Fibroblast of the aortic adventitia (primary cell): ENCODE measurements around the gene IL20RB. TPM values are rescaled to one million over a fixed set of nuclear protein-coding genes. Genes with fewer than 3 reads are reported as not detected.

Source experiments
- DNase-seq: peaks from one replicate; pipeline ENCODE4 v3.0.0-alpha.2; 2010; ENCODE audit warnings: low read depth
- H3K4me3 ChIP-seq: 2 replicates; pipeline ENCODE4 v1.5.1; 2011; ENCODE audit warnings: low read depth, mild to moderate bottlenecking, control low read depth, low read length, moderate library complexity
- total RNA-seq: library from RNA; depleted of rRNA; stranded (reverse); fragments of >200 nt; gene quantifications from 2 replicates; pipeline ENCODE4 v1.2.3, GENCODE V29; 2012; ENCODE audit warnings: low replicate concordance
- TF ChIP-seq, protein P1 (sequence below): IDR thresholded peaks from 2 replicates; pipeline ENCODE4 v1.5.1; 2011; ENCODE audit warnings: mild to moderate bottlenecking, low read length, control low read depth, inconsistent platforms; ENCODE audit not compliant: insufficient read depth

IL20RB gene
- total RNA-seq, 1 donor = 4.6 TPM

DNA sequence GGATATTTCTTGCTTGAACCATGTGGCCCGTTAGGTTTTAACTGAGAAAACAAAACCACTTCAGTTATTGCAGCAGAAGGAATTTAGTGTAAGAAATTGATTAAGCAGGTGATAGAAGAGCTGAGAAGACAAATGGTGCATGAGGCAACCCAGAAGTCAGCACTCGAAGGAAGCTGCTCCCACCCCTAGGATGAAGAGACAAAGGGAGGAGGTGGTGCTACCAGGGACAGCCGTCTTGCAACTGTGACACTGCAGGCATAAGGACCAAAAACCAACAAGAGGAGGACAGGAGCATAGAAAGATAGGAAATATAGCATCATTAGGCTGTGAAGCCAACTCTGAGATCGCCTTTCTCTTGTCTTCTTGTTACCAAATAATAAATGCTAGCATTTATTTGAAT, 89.0 kb downstream of the IL20RB start:
- no peak overlapping the region for H3K4me3 ChIP-seq
- no peak for DNase-seq
- TF ChIP-seq, protein P1, sequence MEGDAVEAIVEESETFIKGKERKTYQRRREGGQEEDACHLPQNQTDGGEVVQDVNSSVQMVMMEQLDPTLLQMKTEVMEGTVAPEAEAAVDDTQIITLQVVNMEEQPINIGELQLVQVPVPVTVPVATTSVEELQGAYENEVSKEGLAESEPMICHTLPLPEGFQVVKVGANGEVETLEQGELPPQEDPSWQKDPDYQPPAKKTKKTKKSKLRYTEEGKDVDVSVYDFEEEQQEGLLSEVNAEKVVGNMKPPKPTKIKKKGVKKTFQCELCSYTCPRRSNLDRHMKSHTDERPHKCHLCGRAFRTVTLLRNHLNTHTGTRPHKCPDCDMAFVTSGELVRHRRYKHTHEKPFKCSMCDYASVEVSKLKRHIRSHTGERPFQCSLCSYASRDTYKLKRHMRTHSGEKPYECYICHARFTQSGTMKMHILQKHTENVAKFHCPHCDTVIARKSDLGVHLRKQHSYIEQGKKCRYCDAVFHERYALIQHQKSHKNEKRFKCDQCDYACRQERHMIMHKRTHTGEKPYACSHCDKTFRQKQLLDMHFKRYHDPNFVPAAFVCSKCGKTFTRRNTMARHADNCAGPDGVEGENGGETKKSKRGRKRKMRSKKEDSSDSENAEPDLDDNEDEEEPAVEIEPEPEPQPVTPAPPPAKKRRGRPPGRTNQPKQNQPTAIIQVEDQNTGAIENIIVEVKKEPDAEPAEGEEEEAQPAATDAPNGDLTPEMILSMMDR = no peak

DNA sequence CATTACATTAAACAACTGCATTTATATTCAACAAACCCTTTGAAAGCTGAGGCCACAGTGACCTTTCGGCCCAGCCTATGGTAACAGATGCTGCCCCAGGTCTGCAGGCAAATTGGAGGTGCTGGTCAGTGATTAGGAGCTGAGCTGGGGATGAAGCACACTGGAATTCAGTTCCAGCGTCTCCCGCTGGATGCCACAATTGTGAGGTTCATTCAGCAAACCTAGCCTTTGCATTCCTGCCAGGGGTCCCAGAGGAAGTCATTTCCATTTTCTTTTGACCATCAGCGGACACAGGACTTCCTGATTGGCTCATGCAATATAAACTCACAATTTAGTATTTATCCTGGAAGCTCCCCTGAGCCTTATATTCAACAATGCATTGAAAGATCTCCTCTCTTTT, 89.5 kb downstream of the IL20RB start:
- no peak overlapping the region for H3K4me3 ChIP-seq
- TF ChIP-seq, protein P1 = no peak
- DNase-seq = no peak

DNA sequence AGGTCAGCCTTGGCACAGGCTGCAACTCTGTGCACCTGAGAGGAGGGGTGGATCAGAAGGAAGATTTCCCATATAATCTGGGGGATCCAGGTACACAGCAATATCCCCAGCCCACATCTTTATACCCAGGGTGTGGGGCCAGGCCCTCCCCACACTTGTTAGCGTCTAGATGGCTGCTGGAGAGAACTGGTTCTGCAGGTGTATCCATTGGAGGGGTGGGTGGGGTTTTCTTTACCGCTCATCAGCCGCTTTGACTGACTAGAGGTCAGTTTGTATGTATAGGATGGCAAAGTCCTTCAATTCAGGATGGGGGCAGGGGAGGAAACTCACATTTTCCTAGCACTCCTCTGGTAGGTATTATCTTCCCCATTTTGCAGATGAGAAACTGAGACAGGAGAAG, 92.5 kb downstream of the IL20RB start:
- TF ChIP-seq, protein P1 = no peak
- no peak for DNase-seq

DNA sequence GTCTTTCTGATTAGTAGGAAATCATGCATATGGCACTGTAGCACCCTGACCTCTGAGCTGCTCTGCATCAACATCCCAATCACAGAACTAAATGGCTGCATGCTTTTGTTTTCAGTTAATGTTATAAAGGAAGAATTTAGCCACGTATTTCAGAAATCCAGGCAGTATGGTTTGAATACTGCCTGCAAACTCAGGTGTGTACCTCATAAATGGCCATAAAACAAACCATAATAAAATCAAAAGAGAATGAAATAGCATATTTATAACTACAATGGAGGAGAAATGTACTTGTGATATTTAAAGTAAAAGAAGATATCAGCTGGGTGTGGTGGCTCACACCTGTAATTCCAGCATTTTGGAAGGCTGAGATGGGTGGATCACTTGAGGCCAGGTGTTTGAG, 94.5 kb downstream of the IL20RB start:
- TF ChIP-seq, protein P1 = no peak
- H3K4me3 ChIP-seq = no peak overlapping the region
- no peak for DNase-seq

More for the DNA sequence above, 92.5 kb downstream of the IL20RB start:
- H3K4me3 ChIP-seq = no peak overlapping the region

Other genes with a start within 250 kb of the IL20RB start
- gene STAG1, start 205.6 kb upstream of the IL20RB start, total RNA-seq = 75.1 and 78.0 TPM in 2 replicates
- gene SLC35G2, start 138.9 kb upstream of the IL20RB start, total RNA-seq = 14.0 and 14.7 TPM in 2 replicates
- 42.6 and 244 TPM in 2 replicates for gene NCK1, start 95.8 kb upstream of the IL20RB start, total RNA-seq